GM19467 (cell line): ENCODE results near the gene NHLH2.

Source experiments
- ATAC-seq: cut with Tn5 transposase; IDR thresholded peaks from one replicate; pipeline ENCODE4 v1.9.1; 2021; ENCODE audit warnings: mild to moderate bottlenecking, moderate library complexity; ENCODE audit not compliant: unreplicated experiment

Gene NHLH2

GRCh38 chr1:115838431-115839028 lies 2.4 kb downstream of the NHLH2 start:
- no peak for ATAC-seq

- ATAC-seq, result no peak
Observed at GRCh38 chr1:115837740-115838421, 3.0 kb downstream of the NHLH2 start.

DNA sequence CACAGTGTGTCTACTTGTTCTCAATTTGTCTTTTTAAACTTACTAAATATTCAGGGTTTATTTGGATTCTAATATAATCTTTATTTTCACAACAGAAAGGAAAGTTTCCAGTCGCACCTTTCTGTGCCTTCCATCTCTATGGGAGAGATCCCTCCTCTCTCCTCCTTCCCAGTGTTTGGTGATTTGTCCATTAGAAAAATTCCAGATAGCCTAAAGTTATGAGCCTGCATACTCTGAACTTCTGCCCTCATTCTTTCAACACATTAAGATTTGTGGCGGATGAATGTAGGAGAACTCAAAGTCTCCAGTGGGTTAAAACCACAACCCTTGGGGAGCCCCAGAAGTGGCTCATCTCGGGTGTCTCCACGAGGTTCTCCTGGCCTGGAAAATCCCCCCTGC lies 3.6 kb downstream of the NHLH2 start:
- no peak for ATAC-seq

GRCh38 chr1:115833856-115834255 lies 7.1 kb downstream of the NHLH2 start:
- ATAC-seq, result no peak

- no peak for ATAC-seq
Observed at GRCh38 chr1:115832651-115833050, 8.3 kb downstream of the NHLH2 start.

- ATAC-seq, result no peak
Observed at GRCh38 chr1:115830963-115831362, 10.0 kb downstream of the NHLH2 start.

GRCh38 chr1:115829947-115830346 lies 11.0 kb downstream of the NHLH2 start:
- ATAC-seq, result no peak

- ATAC-seq, result no peak
Observed at GRCh38 chr1:115829023-115829674, 11.8 kb downstream of the NHLH2 start.

DNA sequence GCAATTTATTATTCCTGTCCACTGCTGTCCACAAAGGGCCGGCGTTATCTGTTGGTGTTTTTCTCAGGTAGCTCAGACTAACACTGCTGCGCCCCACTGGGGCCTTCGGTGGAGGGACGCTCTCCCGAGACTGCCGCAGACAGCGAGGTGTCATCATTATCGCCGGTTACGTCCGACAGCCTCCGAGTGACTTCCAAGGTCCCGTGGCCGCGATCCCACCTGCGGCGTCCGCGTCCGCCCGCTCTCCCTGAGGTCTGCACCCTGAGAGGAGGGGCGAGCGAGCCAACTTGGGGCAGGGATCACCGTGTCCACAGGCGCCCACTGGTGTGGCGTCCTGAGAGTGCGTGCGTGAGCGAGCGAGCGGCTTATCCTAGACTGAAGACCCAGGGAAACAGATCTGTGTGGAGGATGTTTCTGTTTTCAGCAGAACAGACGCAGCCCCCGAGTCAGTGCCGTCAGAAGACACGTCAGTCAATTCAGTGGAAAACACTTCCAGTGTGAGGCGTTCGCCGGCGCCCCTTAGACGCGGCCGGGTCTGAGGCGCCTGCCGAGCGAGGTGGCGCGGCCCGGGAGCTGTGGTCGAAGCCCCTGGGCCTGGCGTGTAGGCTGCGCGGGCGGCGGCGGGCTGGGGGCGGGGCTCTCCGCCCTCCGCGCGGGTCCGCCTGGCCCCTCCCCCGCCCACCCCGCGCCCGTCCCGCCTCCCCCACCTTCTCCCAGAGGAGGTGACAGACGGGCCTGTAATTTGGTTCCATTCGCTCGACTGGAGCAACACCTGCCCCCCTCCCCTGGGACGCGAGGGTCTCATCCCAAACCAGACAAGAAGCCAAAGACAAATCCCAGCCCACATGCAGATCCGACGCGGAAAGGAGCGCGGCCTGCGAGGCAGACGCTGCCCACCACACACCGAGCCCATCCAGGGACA lies 12.6 kb downstream of the NHLH2 start:
- no peak for ATAC-seq

DNA sequence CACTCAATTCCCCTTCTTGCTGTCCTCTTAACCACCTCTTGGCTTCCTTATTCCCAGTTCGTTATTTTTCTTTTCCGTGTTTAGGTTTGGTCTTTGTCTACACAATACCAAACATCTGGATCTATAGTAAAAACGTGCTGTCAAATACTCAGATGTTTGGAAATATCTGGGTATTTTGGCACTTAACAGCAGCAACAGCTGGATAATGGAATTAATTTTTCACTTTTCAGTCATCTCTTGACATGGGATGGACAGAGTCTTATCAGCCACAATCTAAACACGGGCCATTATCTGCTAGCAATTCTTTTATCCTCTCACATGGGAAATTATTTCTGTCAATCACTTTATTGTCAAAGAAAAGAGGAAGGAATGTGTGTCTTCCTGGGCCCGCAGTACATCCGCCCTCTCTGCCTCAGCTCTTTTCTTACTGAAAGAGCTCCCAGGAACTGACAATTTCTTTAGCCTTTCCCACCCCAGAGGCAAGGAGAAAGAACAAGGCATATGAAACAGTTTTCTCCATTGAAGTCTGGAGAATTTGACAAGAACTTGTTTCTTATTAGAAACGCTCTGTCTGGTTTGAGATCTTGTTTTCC lies 13.4 kb downstream of the NHLH2 start:
- no peak for ATAC-seq

DNA sequence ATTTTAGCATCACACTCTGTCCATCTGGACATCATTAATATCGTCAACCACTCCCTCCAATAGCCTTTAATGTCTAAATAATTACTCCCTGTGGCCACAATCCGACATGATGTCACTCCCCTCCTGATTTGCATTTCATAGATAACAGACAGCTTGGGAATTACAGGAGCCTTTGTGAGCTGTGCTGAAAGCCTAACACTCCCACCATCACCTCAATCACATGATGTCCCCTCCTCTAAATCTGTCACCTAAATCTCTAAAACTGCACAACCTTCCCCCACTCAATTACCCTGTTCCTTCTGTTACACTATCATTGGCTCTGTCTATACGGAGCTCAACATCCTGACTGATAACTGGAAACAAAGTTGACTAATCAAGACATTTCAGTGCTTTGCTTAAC lies 14.3 kb downstream of the NHLH2 start:
- ATAC-seq, result no peak

GRCh38 chr1:115822117-115822516 lies 18.8 kb downstream of the NHLH2 start:
- ATAC-seq, result no peak

DNA sequence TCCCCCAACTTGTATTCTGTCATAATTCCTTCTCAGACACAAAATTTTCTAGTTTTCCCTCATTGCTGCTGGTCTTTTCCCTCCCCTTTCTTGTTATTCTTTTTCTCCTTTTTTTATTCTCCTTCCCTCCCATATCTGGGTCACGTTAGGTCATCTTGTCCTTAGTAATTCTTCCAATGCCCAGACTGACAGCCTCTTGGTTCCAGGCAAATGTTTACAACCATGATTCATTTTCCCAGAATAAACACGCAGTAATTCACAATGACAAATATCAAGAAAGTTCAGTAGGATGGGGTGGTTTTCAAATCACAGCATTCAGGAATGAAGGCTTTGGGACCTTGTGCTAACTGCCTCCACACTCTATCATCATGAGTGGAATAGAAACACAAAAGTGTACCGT lies 25.2 kb downstream of the NHLH2 start:
- ATAC-seq, result no peak

- ATAC-seq, result no peak
Observed at GRCh38 chr1:115814685-115815398, 26.1 kb downstream of the NHLH2 start.

GRCh38 chr1:115813727-115814126 lies 27.2 kb downstream of the NHLH2 start:
- ATAC-seq, result no peak

DNA sequence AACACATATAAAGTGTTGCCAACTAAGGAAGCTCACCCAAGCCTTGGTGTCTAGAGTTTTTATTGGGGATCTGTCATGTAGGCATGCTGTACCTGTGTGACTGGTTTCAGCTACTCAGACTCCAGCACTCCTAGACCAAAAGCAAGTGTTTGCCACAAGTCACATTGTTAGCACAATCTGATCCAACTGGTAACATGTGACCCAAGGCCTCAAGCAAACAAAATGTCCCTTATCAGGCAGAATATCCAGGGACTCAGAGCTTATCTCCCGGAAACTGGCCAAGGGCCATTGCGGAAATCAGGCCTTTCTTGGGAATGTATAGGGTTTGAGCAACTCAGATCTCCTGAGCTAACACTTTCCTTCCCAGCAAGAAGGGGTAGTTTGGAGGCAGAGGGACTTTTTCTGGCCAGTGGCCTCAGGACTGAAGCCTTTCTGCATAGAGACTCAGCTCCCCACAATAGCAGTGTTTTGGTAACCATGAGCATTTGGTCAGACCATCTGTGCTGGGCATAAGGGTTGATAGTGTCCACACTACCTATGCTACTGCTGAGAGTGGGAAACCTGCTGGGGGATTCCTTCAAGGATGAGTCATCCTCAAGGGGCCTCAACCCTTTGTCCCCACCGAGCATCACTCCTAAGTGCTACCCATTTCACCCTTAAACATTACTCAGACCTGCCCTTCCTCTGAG lies 29.6 kb downstream of the NHLH2 start:
- ATAC-seq, result no peak

DNA sequence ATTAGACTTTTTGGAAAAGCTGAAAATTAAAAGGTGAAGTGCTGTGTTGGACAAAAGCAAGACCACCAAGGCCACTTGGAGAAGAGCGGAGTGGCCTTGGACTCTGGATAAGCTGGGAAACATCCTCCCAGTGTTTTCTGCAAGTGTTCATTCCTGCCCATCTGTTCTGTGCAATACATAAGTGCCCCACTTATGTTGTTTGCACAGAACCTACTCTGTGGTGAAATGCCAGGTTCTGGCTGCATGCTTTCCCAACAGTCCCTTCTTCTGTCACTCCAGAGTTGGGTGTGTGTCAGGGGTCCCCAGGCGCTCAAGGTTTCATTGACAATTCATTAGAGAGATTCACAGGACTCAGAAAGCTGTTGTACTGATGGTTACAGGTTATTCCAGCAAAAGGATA lies 30.3 kb downstream of the NHLH2 start:
- ATAC-seq, result no peak

DNA sequence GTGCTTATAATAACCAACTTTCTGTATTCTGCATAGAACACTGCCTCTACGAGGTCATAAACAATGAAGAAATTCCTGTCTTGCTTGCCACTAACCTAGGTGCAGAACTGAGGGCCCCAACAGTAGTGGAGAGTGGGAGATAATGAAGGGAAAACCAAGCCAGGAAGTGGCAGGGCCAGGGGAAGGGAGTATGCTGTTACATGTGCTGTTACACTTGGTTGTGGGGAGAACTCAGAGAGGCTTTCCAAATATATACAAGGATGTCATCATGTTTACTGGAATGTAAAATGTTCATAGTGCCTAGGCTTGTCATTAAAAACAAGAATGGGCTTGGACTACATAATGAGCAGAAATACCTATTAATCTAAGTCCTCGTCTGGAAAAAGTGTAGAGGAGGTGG lies 31.1 kb downstream of the NHLH2 start:
- no peak for ATAC-seq

DNA sequence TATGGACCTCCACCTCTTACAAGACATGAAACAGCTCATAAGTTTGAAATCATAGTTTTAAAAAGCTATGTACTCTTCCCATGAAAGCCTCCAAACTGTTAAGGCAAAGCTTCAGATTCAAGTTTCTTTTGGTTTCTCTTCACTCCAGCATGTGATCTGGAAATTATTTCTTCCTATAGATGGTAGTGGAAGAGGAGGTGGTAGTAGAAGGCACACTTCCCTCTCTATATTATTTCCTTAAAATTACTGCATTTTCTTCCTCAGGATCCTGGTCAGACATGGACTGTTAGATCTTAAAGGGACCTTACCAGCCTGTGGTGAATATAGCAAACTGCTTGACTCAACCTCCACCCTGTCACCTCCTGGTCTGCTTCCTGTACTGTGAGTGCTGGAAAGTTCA lies 31.9 kb downstream of the NHLH2 start:
- no peak for ATAC-seq

GRCh38 chr1:115807723-115808122 lies 33.2 kb downstream of the NHLH2 start:
- no peak for ATAC-seq
